NOMO-1 (cell line): ENCODE results near the gene CKLF.

Source experiments
- DNase-seq, 2 experiments: peaks; one replicate each; lab custom pipeline; 2025; ENCODE audit not compliant: unreplicated experiment in 2 of 2; lab: John Stamatoyannopoulos, UW

Gene CKLF

GRCh38 chr16:66614161-66614802 lies 61.9 kb downstream of the CKLF start:
- DNase-seq = no peak
